GM12878 (cell line): ENCODE measurements around the gene GRAPL. TPM values are rescaled to one million over a fixed set of nuclear protein-coding genes. Genes with fewer than 3 reads are reported as not detected.
"Not testable (repeated sequence)": the region's sequence is repeated elsewhere in the genome, so short reads cannot be mapped to it uniquely, and the experiment has no call there.

Experiments used
- ATAC-seq: fragments of 200-7000 bp; cut with Tn5 transposase; 3 replicates; pipeline ENCODE4 v1.9.1; 2020; ENCODE audit warnings: mild to moderate bottlenecking, moderate library complexity
- BruUV-seq: library from RNA; stranded (reverse); fragments of 400-500 nt; replicated peaks from 2 replicates; lab custom pipeline; 2021; lab: Mats Ljungman, UMichigan
- CTCF ChIA-PET: fragments of 300-600 bp; sonication (Branson Sonifier 250); formaldehyde crosslinking; extraction: SDS; loops from one replicate; lab custom pipeline; 2021; ENCODE audit warnings: inconsistent platforms; lab: Yijun Ruan, JAX
- POLR2A ChIA-PET: fragments of 350-600 bp; formaldehyde crosslinking; extraction: SDS; loops from one replicate; lab custom pipeline; 2021; ENCODE audit warnings: inconsistent platforms; lab: Charles Lee
- RAD21 ChIA-PET: fragments of 300-600 bp; sonication (Branson Sonifier 250); formaldehyde crosslinking; loops from one replicate; lab custom pipeline; 2023; ENCODE audit warnings: antibody characterized with exemption; ENCODE audit not compliant: unreplicated experiment; lab: Charles Lee
- SMC1A ChIA-PET: fragments of 300-600 bp; sonication (Branson Sonifier 250); formaldehyde crosslinking; loops from one replicate; lab custom pipeline; 2023; ENCODE audit not compliant: unreplicated experiment, uncharacterized antibody; lab: Charles Lee
- DNase-seq: peaks from one replicate; pipeline ENCODE4 v3.0.0-alpha.2; 2011; ENCODE audit warnings: low read depth, low spot score
- FAIRE-seq: peaks from 3 replicates; lab custom pipeline; 2011; peaks lifted over from hg19 to GRCh38; lab: Jason Lieb, UNC
- H2AFZ ChIP-seq: 2 replicates; pipeline ENCODE4 v1.6.0; 2011; ENCODE audit warnings: low read depth, low read length, control low read depth; ENCODE audit not compliant: control insufficient read depth
- H3K27ac ChIP-seq: 2 replicates; pipeline ENCODE4 v1.5.1; 2011; ENCODE audit warnings: control low read depth; ENCODE audit not compliant: control insufficient read depth, insufficient read depth
- H3K27me3 ChIP-seq, 2 experiments: replicated peaks in 1 of 2; 2 replicates each; pipeline versions ENCODE4 v1.6.0 to v1.6.1; 2011; ENCODE audit warnings: low read length in 1 of 2; ENCODE audit not compliant: control insufficient read depth in 2 of 2, insufficient read depth in 2 of 2
- H3K36me3 ChIP-seq, 2 experiments: 2 replicates each; pipeline ENCODE4 v1.5.1; 2011; ENCODE audit warnings: low read length in 1 of 2; ENCODE audit not compliant: control insufficient read depth in 2 of 2, insufficient read depth in 2 of 2
- H3K4me1 ChIP-seq: 2 replicates; pipeline ENCODE4 v1.6.1; 2011; ENCODE audit warnings: mild to moderate bottlenecking, low read length, moderate library complexity, mixed read lengths; ENCODE audit not compliant: control insufficient read depth, insufficient read depth
- H3K4me2 ChIP-seq: 2 replicates; pipeline ENCODE4 v1.6.0; 2011; ENCODE audit warnings: control low read depth; ENCODE audit not compliant: control insufficient read depth, insufficient read depth
- H3K4me3 ChIP-seq: fragments of 200-600 bp; sonication (generic); 2 replicates; pipeline ENCODE4 v1.5.1; 2016
- H3K79me2 ChIP-seq: 2 replicates; pipeline ENCODE4 v1.6.0; 2011; ENCODE audit warnings: low read length; ENCODE audit not compliant: control insufficient read depth, insufficient read depth
- H3K9ac ChIP-seq: 2 replicates; pipeline ENCODE4 v1.8.0; 2011; ENCODE audit warnings: low read length, control low read depth, mixed read lengths; ENCODE audit not compliant: control insufficient read depth, insufficient read depth
- H3K9me3 ChIP-seq: replicated peaks from 3 replicates; pipeline ENCODE4 v1.5.1; 2011; ENCODE audit warnings: mild to moderate bottlenecking, low read length; ENCODE audit not compliant: control insufficient read depth, insufficient read depth
- H4K20me1 ChIP-seq: 2 replicates; pipeline ENCODE4 v1.6.0; 2011; ENCODE audit not compliant: control insufficient read depth, insufficient read depth
- WGBS: methylation state at CpG from one replicate; pipeline ENCODE4 v1.1.6; 2016; ENCODE audit warnings: low lambda C conversion rate; ENCODE audit not compliant: insufficient replicate concordance, insufficient coverage; ENCODE audit errors: missing lambda C conversion rate; 5-methylcytosine and 5-hydroxymethylcytosine counted together
- in situ Hi-C: fragments of 300-500 bp; cut with MboI; formaldehyde crosslinking; loops from 9 replicates; pipeline ENCODE4 v1.14.3; 2018; ENCODE audit warnings: mixed read lengths
- intact Hi-C: fragments of 100-400 bp; cut with micrococcal nuclease; formaldehyde crosslinking; loops from one replicate; pipeline ENCODE4 v1.14.2; 2022; ENCODE audit not compliant: unreplicated experiment
- polyA plus RNA-seq, 11 experiments: library from polyadenylated mRNA; depleted of rRNA in 4 of 11; unstranded in 6 of 11; stranded (reverse) in 5 of 11; fragments of >200 nt; fragmentation: Nextera tagmentation in 4 of 11; fragmentation: Illumina TruSeq in 1 of 11; extraction: Ambion mirVana in 4 of 11; extraction: Trizol in 1 of 11; gene quantifications; 1 replicate in 1 of 11; 2 replicates in 10 of 11; pipeline versions ENCODE4 v1.2.1 to v1.2.3, GENCODE V29; 2011 to 2016; ENCODE audit warnings: inconsistent platforms in 2 of 11, missing spikeins in 2 of 11, low read depth in 1 of 11
- total RNA-seq, 4 experiments: library from RNA; depleted of rRNA in 3 of 4; stranded (reverse); fragments of >200 nt in 3 of 4; fragmentation: Illumina TruSeq in 1 of 4; extraction: Trizol in 1 of 4; gene quantifications; 2 replicates each; pipeline versions ENCODE4 v1.2.1 to v1.2.3, GENCODE V29; 2013 to 2021

GRAPL gene
- total and polyA plus RNA-seq, 10 of the 15 experiments (the other 5 are each of a cell fraction or from before 2014, with no cell fraction given), result 1.5 to 63.2 (median 14.4) TPM

DNA sequence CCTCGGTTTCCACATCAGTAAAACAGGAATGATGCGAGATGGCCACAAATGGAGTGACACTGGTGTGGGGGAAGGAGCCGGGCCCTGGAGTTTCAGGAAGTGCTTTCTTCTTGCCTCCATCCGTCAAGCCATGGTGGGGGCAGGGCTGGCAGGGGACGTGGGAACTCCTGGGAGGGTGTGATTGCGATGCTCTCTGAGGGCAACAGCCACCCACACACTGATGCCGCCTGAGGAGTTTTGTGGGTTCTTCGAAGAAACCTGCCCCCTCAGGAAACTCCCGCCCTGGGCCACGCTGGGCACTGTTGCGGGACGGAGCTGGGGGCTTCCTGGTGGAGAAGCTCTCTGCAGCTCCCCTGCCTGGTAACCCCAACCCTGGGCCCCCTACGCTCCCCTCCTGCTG lies 8.0 kb downstream of the GRAPL start:
- H2AFZ ChIP-seq, in situ Hi-C loops, BruUV-seq, H3K9ac ChIP-seq, RAD21 ChIA-PET, DNase-seq, CTCF ChIA-PET, H3K27ac ChIP-seq, H4K20me1 ChIP-seq, H3K9me3 ChIP-seq, H3K79me2 ChIP-seq, H3K27me3 ChIP-seq, intact Hi-C loops, H3K4me3 ChIP-seq, POLR2A ChIA-PET, H3K36me3 ChIP-seq, SMC1A ChIA-PET, H3K4me1 ChIP-seq, H3K4me2 ChIP-seq: not testable (repeated sequence)
- WGBS, result no CpG with 5 or more reads among the region's 13 CpGs
- FAIRE-seq (peak; percentile 13), ATAC-seq (peak; percentile 43)

GRCh38 chr17:19136138-19136537 lies 8.7 kb downstream of the GRAPL start:
- H3K27ac ChIP-seq, H3K4me3 ChIP-seq, SMC1A ChIA-PET, H4K20me1 ChIP-seq, H3K9ac ChIP-seq, H3K27me3 ChIP-seq, H3K36me3 ChIP-seq, BruUV-seq, H3K4me1 ChIP-seq, intact Hi-C loops, H3K9me3 ChIP-seq, POLR2A ChIA-PET, H2AFZ ChIP-seq, H3K4me2 ChIP-seq, RAD21 ChIA-PET, H3K79me2 ChIP-seq, DNase-seq, CTCF ChIA-PET, in situ Hi-C loops: not testable (repeated sequence)
- ATAC-seq (peak; percentile 29), FAIRE-seq (peak; percentile 49)
- no CpG with 5 or more reads among the region's 17 CpGs for WGBS

- H3K79me2 ChIP-seq, H3K4me1 ChIP-seq, in situ Hi-C loops, H3K36me3 ChIP-seq, H2AFZ ChIP-seq, ATAC-seq, H3K27me3 ChIP-seq, BruUV-seq, H3K9me3 ChIP-seq, POLR2A ChIA-PET, DNase-seq, H4K20me1 ChIP-seq, H3K4me3 ChIP-seq, H3K27ac ChIP-seq, intact Hi-C loops, H3K4me2 ChIP-seq, H3K9ac ChIP-seq, CTCF ChIA-PET, RAD21 ChIA-PET, SMC1A ChIA-PET: not testable (repeated sequence)
- WGBS, result no CpG with 5 or more reads among the region's 6 CpGs
- FAIRE-seq, result peak; percentile 78
These were observed 9.2 kb downstream of the GRAPL start for GRCh38 chr17:19136605-19137004.

DNA sequence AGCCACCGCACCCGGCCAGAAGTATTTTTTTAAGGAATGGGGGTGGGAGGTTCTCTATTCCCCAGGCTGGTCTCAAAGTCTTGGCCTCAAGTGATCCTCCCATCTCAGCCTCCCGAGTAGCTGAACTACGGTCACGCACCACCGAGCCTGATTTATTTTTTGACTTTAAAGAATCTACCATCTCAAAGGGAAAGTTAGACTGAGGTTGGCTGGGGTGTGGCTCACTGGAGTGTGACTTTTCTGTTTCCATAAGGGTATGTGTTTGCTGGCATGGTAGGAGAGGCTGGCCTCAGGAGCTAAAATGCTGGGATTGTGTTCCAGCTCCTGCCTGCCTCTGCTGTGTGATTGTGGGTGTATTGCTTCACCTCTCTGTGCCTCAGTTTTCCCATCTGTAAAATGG lies 10.6 kb downstream of the GRAPL start:
- WGBS, result no CpG with 5 or more reads among the region's 6 CpGs
- H3K9me3 ChIP-seq, RAD21 ChIA-PET, H3K4me1 ChIP-seq, H3K36me3 ChIP-seq, in situ Hi-C loops, H3K27ac ChIP-seq, H3K4me3 ChIP-seq, H4K20me1 ChIP-seq, intact Hi-C loops, H3K27me3 ChIP-seq, H2AFZ ChIP-seq, H3K79me2 ChIP-seq, H3K4me2 ChIP-seq, BruUV-seq, CTCF ChIA-PET, H3K9ac ChIP-seq, POLR2A ChIA-PET, DNase-seq, SMC1A ChIA-PET: not testable (repeated sequence)
- ATAC-seq (peak; percentile 54), FAIRE-seq (peak; percentile 94)
